ENCODE results near the gene C9orf43.
A peak's percentile ranks its signal among the peaks of the same experiment; 100 is the strongest.

The C9orf43 gene

DNA sequence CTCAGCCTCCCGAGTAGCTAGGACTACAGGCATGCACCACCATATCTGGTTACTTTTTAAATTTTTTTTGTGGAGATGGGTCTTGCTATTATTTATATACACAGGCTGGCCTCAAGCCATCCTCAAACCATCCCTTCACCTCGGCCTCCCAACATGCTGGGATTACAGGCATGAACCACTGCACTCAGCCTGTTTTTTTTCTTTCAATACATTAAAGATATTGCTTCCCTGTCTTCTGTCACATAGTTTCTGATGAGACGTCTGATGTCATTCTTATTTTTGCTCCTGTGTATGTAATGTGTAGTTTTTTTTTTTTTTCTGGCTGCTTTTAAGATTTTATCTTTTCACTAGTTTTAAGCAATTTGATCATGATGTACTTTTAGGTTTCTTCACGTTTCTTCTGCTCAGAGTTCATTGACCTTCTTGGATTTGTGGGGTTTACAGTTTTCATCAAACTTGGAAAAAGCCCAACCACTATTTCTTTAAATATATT, 41.6 kb downstream of the C9orf43 start:
- Histone ChIP-seq H3K36me3 (no peaks in the 10 kb centered on the region), H3K27me3 (no peaks in the 10 kb centered on the region), H3K9me3 (no peaks in the 10 kb centered on the region), H3K27ac (peak overlapping the region; percentile 30 to 68), H3K4me1 (peaks cover 3 to 84% (median 34%) of the 10 kb centered on the region in 4 donors), H3K4me3 (no peak overlapping the region)
- DNase-seq: no peak
- TF ChIP-seq, protein P1, sequence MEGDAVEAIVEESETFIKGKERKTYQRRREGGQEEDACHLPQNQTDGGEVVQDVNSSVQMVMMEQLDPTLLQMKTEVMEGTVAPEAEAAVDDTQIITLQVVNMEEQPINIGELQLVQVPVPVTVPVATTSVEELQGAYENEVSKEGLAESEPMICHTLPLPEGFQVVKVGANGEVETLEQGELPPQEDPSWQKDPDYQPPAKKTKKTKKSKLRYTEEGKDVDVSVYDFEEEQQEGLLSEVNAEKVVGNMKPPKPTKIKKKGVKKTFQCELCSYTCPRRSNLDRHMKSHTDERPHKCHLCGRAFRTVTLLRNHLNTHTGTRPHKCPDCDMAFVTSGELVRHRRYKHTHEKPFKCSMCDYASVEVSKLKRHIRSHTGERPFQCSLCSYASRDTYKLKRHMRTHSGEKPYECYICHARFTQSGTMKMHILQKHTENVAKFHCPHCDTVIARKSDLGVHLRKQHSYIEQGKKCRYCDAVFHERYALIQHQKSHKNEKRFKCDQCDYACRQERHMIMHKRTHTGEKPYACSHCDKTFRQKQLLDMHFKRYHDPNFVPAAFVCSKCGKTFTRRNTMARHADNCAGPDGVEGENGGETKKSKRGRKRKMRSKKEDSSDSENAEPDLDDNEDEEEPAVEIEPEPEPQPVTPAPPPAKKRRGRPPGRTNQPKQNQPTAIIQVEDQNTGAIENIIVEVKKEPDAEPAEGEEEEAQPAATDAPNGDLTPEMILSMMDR (IDR thresholded peaks at IDR 0.05): no peak
- intact Hi-C loops (cut with DNase I; ENCODE audit: low total_unique reads): no loop called here

DNA sequence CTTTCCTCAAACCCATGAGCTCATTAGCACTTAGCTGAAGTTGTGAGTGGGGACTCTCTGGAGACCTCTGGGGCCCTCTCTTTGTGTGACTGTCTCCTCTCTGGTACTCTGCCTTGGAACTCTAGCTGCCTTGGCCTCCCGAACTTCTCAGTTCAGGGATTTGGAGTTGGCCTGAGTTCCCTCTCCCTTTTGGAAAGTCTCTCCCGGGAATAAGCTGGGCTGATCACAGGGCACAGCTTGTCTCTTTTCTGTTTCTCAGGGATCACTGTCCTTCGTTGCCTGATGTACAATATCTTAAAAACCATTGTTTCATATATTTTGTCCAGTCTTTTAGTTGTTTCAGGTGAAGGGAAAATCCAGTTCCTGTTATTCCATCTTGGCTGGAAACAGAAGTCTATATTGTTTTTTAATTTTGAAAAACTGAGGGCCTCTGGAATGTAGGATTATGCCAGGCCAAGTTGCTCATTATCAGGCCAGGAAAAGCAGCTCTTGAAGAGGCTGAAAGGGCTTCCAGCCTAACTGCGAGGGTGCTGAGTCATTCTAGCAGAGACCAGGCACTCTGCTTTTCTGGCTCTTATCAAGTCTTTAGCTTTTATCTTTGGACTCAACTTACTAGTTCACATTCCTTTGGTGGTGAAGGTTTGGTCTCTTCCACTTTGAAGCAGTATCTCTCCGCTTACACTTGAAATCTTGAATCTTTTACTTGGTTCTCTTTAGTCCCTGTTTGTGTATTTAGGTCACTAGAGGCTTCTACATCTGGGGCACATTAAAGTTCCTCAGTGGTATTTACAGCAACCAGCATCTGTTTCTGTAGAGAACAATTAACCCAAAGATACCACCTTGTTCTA, 44.6 kb downstream of the C9orf43 start:
- Histone ChIP-seq H3K9me3 (no peaks in the 10 kb centered on the region), H3K27me3 (no peaks in the 10 kb centered on the region), H3K4me3 (peak overlapping the region in 1 of 2 donors; percentile 3), H3K4me1 (peaks cover 3 to 67% (median 36%) of the 10 kb centered on the region in 4 donors), H3K36me3 (no peaks in the 10 kb centered on the region), H3K27ac (peak overlapping the region; percentile 83 to 89)
- intact Hi-C loops (cut with DNase I; ENCODE audit: low total_unique reads): loop anchor here (1.0 kb wide), 1 partner anchor 110 kb away; no protein-coding TSS in a partner anchor
- TF ChIP-seq, protein P1 (IDR thresholded peaks at IDR 0.05): no peak
- DNase-seq: peak; percentile 52 to 83

DNA sequence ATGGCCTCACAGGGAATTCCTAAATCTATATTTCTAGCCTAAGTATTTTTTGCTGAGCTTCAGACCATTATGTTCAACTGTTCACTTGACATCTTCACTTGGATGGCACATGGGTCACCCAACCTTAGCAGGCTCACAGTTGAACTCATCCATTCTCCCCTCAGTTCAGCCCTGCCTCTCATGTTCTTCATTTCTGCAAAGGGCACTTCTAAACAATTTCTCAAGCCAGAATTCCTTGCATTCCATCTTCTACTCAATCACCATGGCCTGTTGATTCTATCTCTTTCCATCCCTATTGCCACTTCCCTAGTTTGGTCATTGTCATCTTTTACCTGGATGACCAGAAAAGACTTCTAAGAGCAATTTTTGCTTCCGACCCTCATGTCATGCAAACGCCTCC, 45.7 kb downstream of the C9orf43 start:
- DNase-seq: no peak
- Histone ChIP-seq H3K4me3 (no peak overlapping the region), H3K27ac (peak overlapping the region; percentile 83 to 89)

DNA sequence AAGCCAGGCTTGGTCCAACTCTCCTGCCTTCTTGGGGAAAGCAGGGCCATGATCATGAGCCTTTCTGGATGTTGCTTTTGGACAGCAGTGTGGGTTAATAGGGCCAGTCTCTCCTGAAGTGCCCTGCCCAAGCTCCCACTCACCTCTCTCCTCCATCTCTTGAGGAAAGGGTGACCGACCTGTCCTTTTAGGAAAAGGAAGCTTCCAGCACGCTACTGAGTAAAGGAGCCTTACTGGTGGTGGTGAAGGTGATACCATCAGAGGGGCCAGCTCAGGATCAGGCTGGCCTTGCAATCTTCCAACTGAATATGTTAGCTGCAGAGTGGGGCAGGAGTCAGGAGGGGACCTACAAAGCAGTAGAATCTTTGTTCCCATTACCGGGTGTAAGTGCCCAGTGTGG, 50.7 kb downstream of the C9orf43 start:
- Histone ChIP-seq H3K9me3 (no peaks in the 10 kb centered on the region), H3K4me1 (peaks cover 0 to 47% (median 25%) of the 10 kb centered on the region in 4 donors), H3K4me3 (no peak overlapping the region), H3K27ac (no peak overlapping the region), H3K27me3 (no peaks in the 10 kb centered on the region), H3K36me3 (no peaks in the 10 kb centered on the region)
- intact Hi-C loops (cut with DNase I; ENCODE audit: low total_unique reads): no loop called here
- TF ChIP-seq, protein P1 (IDR thresholded peaks at IDR 0.05): no peak
- no peak for DNase-seq

More for the DNA sequence above, 45.7 kb downstream of the C9orf43 start:
- Histone ChIP-seq H3K9me3 (no peaks in the 10 kb centered on the region), H3K36me3 (no peaks in the 10 kb centered on the region), H3K27me3 (no peaks in the 10 kb centered on the region), H3K4me1 (peaks cover 3 to 56% (median 36%) of the 10 kb centered on the region in 4 donors)
- intact Hi-C loops (cut with DNase I; ENCODE audit: low total_unique reads): no loop called here
- TF ChIP-seq, protein P1 (IDR thresholded peaks at IDR 0.05): no peak

DNA sequence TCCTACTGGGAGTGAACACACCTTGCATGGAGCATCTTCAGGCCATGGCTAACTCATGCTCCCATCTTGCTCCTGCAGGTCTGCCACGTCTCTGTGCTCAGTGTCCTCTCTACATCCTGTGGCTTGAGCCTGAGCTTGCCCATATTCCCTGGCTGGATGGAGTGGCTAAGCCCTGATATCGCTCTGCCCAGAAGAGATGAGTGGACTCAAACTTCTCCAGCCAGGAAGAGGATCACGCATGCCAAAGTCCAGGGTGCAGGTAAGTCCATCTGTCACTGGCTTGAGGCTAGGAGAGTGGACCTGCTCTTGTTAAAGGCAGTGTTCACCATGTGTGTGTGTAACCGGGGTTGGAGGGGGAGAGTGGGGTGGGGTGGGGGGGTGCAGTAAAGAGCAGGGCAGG, 51.4 kb downstream of the C9orf43 start:
- H3K9me3 ChIP-seq: no peaks in the 10 kb centered on the region
- no peak overlapping the region for H3K4me3 ChIP-seq
- peaks cover 0 to 47% (median 19%) of the 10 kb centered on the region in 4 donors for H3K4me1 ChIP-seq
- no peaks in the 10 kb centered on the region for H3K36me3 ChIP-seq
- DNase-seq: no peak
- intact Hi-C loops (cut with DNase I; ENCODE audit: low total_unique reads): no loop called here
- no peaks in the 10 kb centered on the region for H3K27me3 ChIP-seq
- no peak overlapping the region for H3K27ac ChIP-seq
- TF ChIP-seq, protein P1 (IDR thresholded peaks at IDR 0.05): no peak

Data from tibial artery (tissue), 4 donors.